Right lobe of liver (tissue), 6 donors: ENCODE results near the gene TMEM140. TPM values are rescaled to one million over a fixed set of nuclear protein-coding genes. Genes with fewer than 3 reads are reported as not detected.
A peak's percentile ranks its signal among the peaks of the same experiment; 100 is the strongest.

Experiments
- ATAC-seq, 4 donors: fragments of 200-7000 bp; cut with Tn5 transposase; one replicate each; pipeline ENCODE4 v1.9.1; 2020; ENCODE audit warnings: mild to moderate bottlenecking in 4 of 4, moderate library complexity in 4 of 4
- DNase-seq, 3 donors: peaks; one replicate each; pipeline ENCODE4 v3.0.0-alpha.2; 2020
- H3K27ac ChIP-seq, 3 donors: fragments of 200-600 bp; one replicate each; pipeline ENCODE4 v1.8.0; 2022
- H3K27me3 ChIP-seq, 2 donors: fragments of 200-600 bp; one replicate each; pipeline ENCODE4 v1.8.0; 2022
- H3K36me3 ChIP-seq, 4 donors: fragments of 200-600 bp; sonication (generic) in 1 of 4; one replicate each; pipeline versions ENCODE4 v1.5.1 to v1.8.0; 2017 to 2022; ENCODE audit warnings: control low read depth in 1 of 4
- H3K4me1 ChIP-seq, 4 donors: fragments of 200-600 bp; sonication (generic) in 1 of 4; one replicate each; pipeline versions ENCODE4 v1.5.1 to v1.8.0; 2017 to 2022; ENCODE audit warnings: control low read depth in 1 of 4
- H3K4me3 ChIP-seq, 3 donors: fragments of 200-600 bp; one replicate each; pipeline ENCODE4 v1.8.0; 2022
- H3K9me3 ChIP-seq, 4 donors: fragments of 200-600 bp; sonication (generic) in 1 of 4; one replicate each; pipeline versions ENCODE4 v1.5.1 to v1.8.0; 2017 to 2022; ENCODE audit warnings: control low read depth in 1 of 4
- POLR2A ChIP-seq: fragments of 450-650 bp; IDR thresholded peaks from one replicate; pipeline ENCODE4 v1.6.1; 2017; ENCODE audit warnings: antibody characterized with exemption, mild to moderate bottlenecking
- WGBS: methylation state at CpG from one replicate; pipeline ENCODE4 v1.1.6; 2018; ENCODE audit warnings: low coverage, low lambda C conversion rate; ENCODE audit not compliant: insufficient coverage; ENCODE audit errors: missing lambda C conversion rate; 5-methylcytosine and 5-hydroxymethylcytosine counted together
- intact Hi-C, 2 donors: fragments of 100-400 bp; cut with DNase I; formaldehyde crosslinking; loops; one replicate each; pipeline versions ENCODE4 v1.11.2 to v1.14.1; 2022
- total RNA-seq, 6 experiments: library from RNA; depleted of rRNA in 2 of 6; stranded (reverse); fragments of >200 nt in 2 of 6; fragmentation: NEBNext Ultra II Directional in 3 of 6; extraction: Animal tissue kit (Norgen Biotek cat#: 25700) in 3 of 6; gene quantifications; one replicate each; pipeline versions ENCODE4 v1.1.0 to v1.2.4, GENCODE V29; 2016 to 2023
- TF ChIP-seq, protein P1 (sequence below), 4 donors: fragments of 200-600 bp in 3 of 4; fragments of 450-650 bp in 1 of 4; IDR thresholded peaks; one replicate each; pipeline versions ENCODE4 v1.5.1 to v1.8.0; 2016 to 2022; ENCODE audit warnings: antibody characterized with exemption in 4 of 4, mild to moderate bottlenecking in 2 of 4
- donor health status: DM: no; HTN: yes; CAD: no.
- donor health status: DM: no; HTN: no; CAD: no.
- donor health status: DM: no; HTN: no; CAD: no.
- donor health status: DM: no; HTN: yes; CAD: no.
- donor health status: DM: no; HTN: yes; CAD: no.

TMEM140 gene
- total RNA-seq, 6 experiments from 2014 or later: 31.2 to 58.9 (median 37.4) TPM

DNA sequence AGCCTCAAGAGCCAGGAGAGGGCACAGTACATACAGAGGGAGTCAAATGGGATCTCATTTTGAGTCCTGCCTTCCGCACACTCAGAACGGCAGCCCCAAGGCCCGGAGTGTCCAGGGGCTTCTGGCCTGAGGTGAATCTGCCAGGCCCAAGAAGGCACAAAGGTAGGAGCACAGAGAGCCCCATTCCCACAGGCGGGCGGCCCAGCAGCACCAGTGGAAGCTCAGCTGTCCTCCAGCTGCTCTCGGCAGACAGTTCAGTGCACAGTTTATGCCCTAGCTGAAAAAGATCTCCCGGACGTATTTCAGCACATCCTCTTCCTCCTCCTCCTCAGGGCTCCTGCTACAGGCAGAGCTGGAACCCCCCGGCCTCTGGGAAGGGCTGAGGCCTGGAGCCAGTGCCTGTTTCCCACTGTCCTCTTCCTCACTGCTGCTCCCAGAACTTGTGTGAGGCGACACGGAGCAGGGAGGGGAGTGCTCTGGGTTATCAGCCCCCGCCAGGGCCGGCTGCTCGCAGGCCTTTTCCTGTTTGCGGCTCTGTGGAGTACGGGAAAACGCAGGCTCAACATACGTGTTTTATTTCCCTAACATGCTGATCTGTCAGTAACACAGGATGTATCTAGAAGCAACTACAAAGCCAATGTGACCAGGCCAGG lies 18.6 kb downstream of the TMEM140 start:
- Histone ChIP-seq H3K27me3 (no peaks in the 10 kb centered on the region), H3K36me3 (peaks cover 0 to 42% (median 1%) of the 10 kb centered on the region in 4 donors), H3K9me3 (no peaks in the 10 kb centered on the region), H3K27ac (peak overlapping the region; percentile 35 to 84 (median 60)), H3K4me3 (no peak overlapping the region), H3K4me1 (peaks cover 0 to 34% (median 9%) of the 10 kb centered on the region in 4 donors)
- peak; percentile 64 to 76 (median 75) for DNase-seq
- no peak for TF ChIP-seq POLR2A
- TF ChIP-seq, protein P1, sequence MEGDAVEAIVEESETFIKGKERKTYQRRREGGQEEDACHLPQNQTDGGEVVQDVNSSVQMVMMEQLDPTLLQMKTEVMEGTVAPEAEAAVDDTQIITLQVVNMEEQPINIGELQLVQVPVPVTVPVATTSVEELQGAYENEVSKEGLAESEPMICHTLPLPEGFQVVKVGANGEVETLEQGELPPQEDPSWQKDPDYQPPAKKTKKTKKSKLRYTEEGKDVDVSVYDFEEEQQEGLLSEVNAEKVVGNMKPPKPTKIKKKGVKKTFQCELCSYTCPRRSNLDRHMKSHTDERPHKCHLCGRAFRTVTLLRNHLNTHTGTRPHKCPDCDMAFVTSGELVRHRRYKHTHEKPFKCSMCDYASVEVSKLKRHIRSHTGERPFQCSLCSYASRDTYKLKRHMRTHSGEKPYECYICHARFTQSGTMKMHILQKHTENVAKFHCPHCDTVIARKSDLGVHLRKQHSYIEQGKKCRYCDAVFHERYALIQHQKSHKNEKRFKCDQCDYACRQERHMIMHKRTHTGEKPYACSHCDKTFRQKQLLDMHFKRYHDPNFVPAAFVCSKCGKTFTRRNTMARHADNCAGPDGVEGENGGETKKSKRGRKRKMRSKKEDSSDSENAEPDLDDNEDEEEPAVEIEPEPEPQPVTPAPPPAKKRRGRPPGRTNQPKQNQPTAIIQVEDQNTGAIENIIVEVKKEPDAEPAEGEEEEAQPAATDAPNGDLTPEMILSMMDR (IDR thresholded peaks at IDR 0.05): no peak
- peak; percentile 1 to 50 (median 6) for ATAC-seq
- no CpG with 5 or more reads among the region's 18 CpGs for WGBS
- intact Hi-C loops: no loop called here

- DNase-seq (no peak), ATAC-seq (no peak)
- intact Hi-C loops: no loop called here
- 60% methylated on average over 7 of the region's 12 CpGs for WGBS
- TF ChIP-seq, protein P1 (IDR thresholded peaks at IDR 0.05): no peak
- no peak for TF ChIP-seq POLR2A
- H3K27me3 ChIP-seq: no peaks in the 10 kb centered on the region
- H3K27ac ChIP-seq: peak overlapping the region; percentile 35 to 84 (median 60)
- H3K9me3 ChIP-seq: no peaks in the 10 kb centered on the region
- peaks cover 0 to 39% (median 1%) of the 10 kb centered on the region in 4 donors for H3K36me3 ChIP-seq
- no peak overlapping the region for H3K4me3 ChIP-seq
- H3K4me1 ChIP-seq: peaks cover 0 to 32% (median 9%) of the 10 kb centered on the region in 4 donors
These were observed 19.6 kb downstream of the TMEM140 start for GRCh38 chr7:135167365-135167917.

DNA sequence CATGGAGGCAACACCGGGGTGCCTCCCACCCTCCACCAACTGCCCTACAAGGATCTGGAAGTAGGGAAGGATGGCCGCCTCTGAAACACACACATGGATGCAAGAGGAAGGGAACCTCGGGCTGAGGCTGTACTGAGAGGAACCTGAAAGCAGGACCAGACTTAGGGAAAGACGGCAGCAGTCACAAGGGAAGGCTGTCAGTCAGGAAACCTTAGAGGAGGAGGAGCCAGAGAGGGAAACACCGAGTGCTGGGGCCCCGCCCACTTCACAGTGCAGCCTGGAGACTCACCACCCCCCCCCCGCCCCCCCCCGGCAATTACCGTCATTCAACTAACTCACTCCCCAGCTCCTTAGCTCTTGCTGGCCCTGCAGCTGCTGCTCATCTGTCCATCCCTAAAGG lies 20.1 kb downstream of the TMEM140 start:
- peak in 2 of 3 donors; percentile 70 to 74 for DNase-seq
- WGBS: 80% methylated on average over 1 of the region's 9 CpGs

GRCh38 chr7:135168489-135169140 lies 20.7 kb downstream of the TMEM140 start:
- no peak for DNase-seq
- TF ChIP-seq, protein P1 (IDR thresholded peaks at IDR 0.05): no peak
- TF ChIP-seq POLR2A: no peak
- Histone ChIP-seq H3K4me1 (peaks cover 0 to 32% (median 9%) of the 10 kb centered on the region in 4 donors), H3K9me3 (no peaks in the 10 kb centered on the region), H3K4me3 (no peak overlapping the region), H3K27me3 (no peaks in the 10 kb centered on the region), H3K36me3 (peaks cover 0 to 39% (median 1%) of the 10 kb centered on the region in 4 donors), H3K27ac (peak overlapping the region; percentile 97 to 99 (median 98))
- ATAC-seq: no peak
- WGBS: 89% methylated on average over 6 of the region's 13 CpGs
- intact Hi-C loops: no loop called here

More for the DNA sequence above, 20.1 kb downstream of the TMEM140 start:
- Histone ChIP-seq H3K27ac (peak overlapping the region in 2 of 3 donors; percentile 97 to 99), H3K36me3 (peaks cover 0 to 39% (median 1%) of the 10 kb centered on the region in 4 donors), H3K27me3 (no peaks in the 10 kb centered on the region), H3K4me1 (peaks cover 0 to 32% (median 9%) of the 10 kb centered on the region in 4 donors), H3K4me3 (no peak overlapping the region), H3K9me3 (no peaks in the 10 kb centered on the region)
- ATAC-seq: peak in 1 of 4 donors; percentile 1
- no peak for TF ChIP-seq POLR2A
- TF ChIP-seq, protein P1 (IDR thresholded peaks at IDR 0.05): no peak
- intact Hi-C loops: no loop called here
